Activated CD4-positive, alpha-beta T cell treated with anti-CD3 and anti-CD28 coated beads, Interleukin-2, Interleukin-4, amounts not matched to agents 100 ng/mL and 50 ng/mL, durations not matched to agents 16 hours and 8 hours (primary cell): ENCODE results near the gene BAZ1A.
A peak's percentile ranks its signal among the peaks of the same experiment; 100 is the strongest.
"Not testable (repeated sequence)": the region's sequence is repeated elsewhere in the genome, so short reads cannot be mapped to it uniquely, and the experiment has no call there.

ENCODE experiments used
- DNase-seq: peaks from one replicate; pipeline ENCODE4 v3.0.0-alpha.2; 2020; ENCODE audit warnings: low spot score

Gene BAZ1A

GRCh38 chr14:34853041-34853440 is 22.1 kb downstream of the BAZ1A start:
- DNase-seq: no peak

GRCh38 chr14:34851395-34851794 is 23.8 kb downstream of the BAZ1A start:
- DNase-seq: no peak

DNA sequence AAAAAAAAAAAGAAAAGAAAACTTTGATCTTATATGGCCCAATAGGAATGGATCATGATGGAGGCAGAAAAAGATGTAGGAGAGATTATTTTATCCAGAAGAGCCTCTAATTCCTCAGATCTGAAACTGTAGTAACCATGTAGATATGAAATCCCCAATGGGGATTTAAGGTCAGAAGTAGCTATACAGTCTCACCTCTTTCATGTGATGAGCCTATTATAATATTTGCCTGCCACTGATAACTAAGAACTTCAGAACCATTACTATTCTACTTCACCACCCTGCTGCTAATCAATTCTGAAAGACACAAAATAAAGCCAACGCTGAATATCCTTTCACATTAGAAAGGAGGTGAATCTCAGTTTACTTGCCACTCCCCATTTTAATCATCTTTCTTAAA is 29.3 kb downstream of the BAZ1A start:
- no peak for DNase-seq

GRCh38 chr14:34843011-34843554 is 32.1 kb downstream of the BAZ1A start:
- peak; percentile 85 for DNase-seq

DNA sequence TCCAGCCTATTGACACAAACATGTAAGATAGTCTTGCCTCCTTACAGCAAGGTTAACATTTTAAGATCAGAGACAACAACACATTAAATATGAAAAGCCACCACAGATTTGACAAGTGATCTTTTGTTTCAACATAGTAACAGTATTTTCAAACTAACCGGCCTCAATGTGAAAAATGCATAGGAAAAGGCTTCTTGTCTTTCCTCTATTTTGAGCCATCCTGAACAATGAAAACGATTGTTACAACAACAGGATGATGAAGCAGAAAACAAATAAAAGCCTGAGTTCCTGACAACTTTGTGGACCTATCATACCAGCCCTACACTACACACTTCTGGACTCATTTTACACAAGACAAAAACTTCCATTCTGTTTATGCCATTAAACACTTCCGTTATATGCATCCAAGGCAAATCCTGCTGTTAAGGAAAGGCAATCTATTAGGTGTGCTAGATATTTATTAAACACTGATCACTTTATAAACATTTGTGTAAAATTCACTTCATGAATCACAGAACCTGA is 37.3 kb downstream of the BAZ1A start:
- DNase-seq: no peak

DNA sequence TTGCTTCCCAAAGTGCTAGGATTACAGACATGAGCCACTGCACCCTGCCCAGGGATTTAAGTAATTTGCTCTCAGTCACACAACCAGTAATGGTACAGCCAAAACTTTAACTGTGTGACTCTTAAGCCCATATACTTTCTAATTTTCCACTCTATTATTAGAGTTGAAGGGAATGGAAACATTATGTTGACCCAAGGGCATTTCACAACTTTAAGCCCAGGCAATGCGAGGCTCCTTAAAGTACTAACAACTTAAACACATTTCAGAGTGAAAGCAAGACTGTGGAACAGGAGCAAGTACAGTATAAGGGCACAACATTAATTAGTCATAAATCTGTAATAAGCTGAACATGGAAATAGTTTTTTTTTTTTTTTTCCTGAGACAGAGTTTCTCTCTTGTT is 39.8 kb downstream of the BAZ1A start:
- DNase-seq: no peak

GRCh38 chr14:34833549-34834523 is 41.3 kb downstream of the BAZ1A start:
- peak; percentile 13 for DNase-seq

DNA sequence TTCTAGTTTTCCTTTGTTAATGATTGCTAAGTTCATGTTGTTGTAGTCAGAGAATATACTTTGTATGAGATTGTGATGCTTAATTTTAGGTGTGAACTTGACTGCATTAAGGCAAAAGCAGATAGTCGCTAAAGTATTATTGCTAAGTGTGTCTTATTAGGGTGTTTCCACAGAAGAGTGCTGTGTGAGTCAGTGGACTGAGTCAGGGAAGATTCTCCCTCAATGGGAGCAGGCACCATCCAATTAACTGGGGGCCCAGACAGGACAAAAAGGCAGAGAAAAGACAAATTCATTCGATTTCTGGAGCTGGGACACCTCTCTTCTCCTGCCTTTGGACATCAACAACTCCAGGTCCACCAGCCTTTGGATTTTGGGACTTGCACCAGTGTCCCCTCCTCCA is 48.5 kb downstream of the BAZ1A start:
- DNase-seq: no peak

DNA sequence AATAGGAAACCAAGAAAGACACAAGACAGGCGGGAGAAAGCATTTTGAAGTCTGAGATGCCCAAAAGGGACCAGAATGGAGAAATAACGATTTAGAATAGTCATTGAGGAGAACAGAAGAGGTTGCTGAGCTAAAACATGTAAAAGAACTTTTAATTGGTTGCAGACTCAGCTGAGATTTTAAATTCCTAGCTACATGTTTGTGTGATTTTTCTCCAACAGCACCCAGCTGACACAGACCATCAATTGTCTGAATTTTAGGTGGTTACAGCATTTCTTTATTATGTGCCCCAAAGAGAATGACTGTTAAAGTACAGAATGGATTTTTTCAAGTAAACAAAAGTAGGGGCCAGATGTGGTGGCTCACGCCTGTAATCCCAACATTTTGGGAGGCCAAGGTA is 50.3 kb downstream of the BAZ1A start:
- DNase-seq: no peak

DNA sequence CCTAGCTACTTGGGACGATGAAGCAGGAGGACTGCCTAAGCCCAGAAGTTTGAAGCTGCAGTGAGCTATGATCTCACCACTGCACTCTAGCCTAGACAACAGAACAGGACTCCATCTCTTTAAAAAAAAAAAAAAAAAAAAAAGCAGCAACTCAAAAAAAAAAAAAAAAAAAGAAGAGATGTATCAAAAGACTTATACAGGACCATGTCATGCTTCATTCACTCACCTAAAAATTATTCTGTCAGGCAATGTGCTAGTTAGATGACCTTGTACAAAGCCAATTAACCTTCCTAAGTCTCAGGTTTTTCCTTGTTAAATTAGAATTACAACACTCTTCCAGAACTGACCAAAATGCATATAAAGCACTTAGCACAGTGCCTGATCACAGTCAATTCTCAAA is 50.9 kb downstream of the BAZ1A start:
- no peak for DNase-seq

DNA sequence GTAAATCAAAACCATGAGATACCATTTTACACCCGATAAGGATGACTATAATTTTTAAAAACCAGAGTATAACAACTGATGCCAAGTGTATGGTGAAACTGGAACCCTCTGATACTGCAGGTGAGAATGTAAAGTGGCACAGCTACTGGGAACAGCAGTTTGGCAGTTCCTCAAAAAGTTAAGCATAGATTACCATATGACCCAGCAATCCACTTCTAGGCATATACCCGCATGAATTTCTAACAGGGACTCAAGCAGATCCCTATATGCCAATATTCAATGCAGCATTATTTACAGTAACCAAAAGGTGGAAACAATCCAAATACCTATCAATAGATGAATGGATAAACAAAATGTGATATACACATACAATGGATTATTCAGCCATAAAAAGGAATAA is 57.4 kb downstream of the BAZ1A start:
- no peak for DNase-seq

DNA sequence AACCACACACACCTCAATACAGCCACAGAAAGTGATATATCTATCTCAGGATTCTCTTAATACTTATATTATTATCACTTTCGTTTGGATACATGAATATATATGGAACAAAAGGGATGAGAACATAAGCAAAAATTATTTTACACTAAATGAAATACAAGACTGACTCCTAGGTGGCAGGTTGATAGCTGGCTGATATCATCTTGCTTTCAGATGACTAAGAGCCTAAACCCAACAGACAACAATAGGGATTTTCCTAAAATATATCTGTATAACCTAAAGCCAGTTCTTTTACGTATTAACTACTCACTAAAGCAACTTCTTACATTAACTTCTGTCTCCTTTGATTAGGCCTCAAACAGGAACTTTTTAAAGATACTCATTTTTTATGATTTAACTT is 65.1 kb downstream of the BAZ1A start:
- no peak for DNase-seq

GRCh38 chr14:34806257-34806656 is 68.9 kb downstream of the BAZ1A start:
- no peak for DNase-seq

GRCh38 chr14:34804933-34805332 is 70.2 kb downstream of the BAZ1A start:
- DNase-seq: no peak

- DNase-seq: not testable (repeated sequence)
These were observed 76.3 kb downstream of the BAZ1A start for GRCh38 chr14:34798861-34799260.

DNA sequence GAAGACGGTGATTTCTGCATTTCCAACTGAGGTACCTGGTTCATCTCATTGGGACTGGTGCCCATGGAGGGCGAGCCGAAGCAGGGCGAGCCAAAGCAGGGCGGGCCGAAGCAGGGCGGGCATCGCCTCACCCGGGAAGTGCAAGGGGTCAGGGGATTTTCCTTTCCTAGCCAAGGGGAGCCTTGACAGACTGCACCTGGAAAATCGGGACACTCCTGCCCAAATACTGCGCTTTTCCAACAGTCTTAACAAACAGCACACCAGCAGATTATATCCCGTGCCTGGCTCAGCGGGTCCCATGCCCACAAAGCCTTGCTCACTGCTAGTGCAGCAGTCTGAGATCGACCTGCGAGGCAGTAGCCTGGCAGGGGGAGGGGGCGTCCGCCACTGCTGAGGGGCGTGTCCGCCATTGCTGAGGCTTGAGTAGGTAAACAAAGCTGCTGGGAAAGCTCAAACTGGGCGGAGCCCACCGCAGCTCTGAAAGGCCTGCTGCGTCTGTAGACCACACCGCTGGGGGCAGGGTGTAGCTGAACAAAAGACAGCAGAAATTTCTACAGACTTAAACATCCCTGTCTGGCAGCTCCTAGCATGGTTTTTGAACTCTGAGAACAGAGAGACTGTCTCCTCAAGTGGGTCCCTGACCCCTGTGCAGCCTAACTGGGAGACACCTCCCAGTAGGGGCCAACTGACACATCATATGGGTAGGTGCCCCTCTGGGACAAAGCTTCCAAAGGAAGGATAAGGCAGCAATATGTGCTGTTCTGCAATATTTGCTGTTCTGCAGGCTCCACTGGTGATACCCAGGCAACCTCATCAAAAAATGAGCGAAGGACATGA is 77.2 kb downstream of the BAZ1A start:
- DNase-seq: no peak

DNA sequence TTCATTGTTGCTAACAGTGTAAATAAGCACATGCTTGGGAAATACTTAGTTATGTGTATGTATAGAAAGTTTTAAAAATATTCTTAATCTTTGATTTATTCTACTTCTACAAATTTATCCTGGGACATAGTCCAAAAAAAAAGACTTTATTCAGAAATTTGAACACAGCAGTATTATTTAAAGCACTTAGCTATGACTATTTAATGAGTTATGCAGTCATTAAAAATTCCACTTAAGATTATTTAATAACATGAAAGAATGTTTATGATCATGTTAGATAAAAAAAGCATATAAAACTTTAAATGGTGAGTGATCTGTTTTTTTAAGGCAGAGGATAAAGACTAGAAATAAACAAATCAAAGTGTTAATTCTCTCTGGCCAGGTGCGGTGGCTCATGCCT is 78.3 kb downstream of the BAZ1A start:
- no peak for DNase-seq

DNA sequence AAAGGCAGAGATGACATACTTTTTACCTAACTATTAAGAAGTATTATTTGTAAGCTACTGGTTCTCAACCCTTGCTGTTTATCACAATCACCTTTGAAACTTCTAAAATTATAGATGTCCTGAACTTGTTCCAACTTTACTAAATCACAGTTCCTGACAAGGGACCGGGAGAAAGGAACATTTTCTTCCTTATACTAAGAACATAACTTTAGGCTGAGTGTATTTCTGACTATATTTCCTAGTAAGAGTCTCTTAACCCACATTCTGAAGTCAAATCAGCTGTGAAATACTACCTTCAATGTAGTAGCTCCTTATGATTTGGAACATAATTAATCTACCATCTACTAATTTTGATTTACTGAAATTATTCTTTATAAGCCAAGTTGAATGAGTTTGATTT is 80.2 kb downstream of the BAZ1A start:
- DNase-seq: no peak

GRCh38 chr14:34794217-34794616 is 80.9 kb downstream of the BAZ1A start:
- no peak for DNase-seq

DNA sequence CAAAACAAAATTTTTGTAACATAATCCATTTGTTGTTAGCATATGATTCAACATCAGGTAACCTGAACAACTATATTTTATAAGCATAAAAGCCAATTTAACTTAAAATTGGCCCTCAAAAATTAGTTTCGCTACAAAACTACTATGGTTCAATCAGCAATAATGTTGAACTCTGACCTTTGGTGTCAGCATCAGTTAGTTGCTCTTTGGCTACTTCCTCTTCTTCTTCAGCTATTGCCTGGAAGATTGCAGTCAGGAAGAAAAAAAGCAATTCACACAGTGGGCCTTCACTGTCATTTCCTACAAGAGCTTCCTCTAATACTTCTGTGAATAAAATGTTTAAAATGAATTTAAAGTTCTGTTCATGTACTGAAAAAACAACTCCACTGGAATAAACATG is 82.6 kb downstream of the BAZ1A start:
- DNase-seq: no peak

DNA sequence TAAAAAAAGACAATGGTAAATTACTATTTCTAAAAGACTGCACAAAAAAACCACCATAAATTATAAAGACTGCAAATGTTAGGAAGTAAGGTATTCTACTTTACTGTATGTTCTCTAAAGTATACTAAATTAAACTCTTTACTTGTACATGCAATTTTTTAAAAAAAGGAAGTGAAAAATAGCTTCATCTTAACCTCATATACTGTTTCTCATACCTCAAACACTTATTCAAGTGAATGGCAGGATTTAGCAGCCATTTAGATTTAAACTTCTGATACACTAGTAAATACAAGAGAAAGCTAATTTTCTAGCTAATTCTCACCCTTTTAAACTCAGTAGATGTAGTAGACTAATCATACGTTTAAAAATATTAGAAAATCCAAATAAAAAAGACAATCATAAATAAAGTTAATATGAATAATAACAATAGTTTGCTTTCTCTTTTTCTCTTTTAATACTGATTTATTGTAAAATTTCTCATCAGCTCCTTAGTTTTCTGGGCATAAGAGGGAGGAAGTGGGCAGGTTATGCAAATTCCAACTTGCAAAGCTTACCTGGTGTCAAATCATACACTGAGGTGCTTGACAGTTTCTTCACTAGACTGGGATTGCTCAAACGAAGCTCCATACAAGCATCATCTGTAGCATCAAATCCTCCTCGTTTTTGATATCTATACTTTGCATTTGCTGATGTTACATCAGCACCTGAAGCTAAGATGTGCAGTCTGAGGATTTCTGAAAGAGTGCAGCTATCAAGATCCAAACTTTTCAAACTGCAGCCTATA is 89.7 kb downstream of the BAZ1A start:
- DNase-seq: no peak

DNA sequence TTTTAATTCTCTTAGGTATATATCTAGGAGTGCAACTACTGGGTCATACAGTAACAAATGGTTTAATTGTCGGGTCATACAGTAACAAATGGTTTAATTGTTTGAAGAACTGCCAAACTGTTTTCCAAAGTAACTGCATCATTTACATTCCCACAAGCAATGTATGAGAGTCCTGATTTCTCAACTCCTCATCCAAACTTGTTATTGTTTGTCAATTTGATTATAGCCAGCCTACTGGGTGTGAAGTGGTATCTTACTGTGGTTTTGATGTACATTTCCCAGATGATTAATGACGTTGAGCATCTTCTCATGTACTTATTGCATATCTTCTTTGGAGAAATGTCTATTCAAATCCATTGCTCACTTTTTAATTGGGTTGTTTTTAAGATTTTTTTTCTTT is 93.1 kb downstream of the BAZ1A start:
- DNase-seq: no peak
